ENCODE data around the gene BAIAP2. TPM values are rescaled to one million over a fixed set of nuclear protein-coding genes. Genes with fewer than 3 reads are reported as not detected.
"Not testable (repeated sequence)": the region's sequence is repeated elsewhere in the genome, so short reads cannot be mapped to it uniquely, and the experiment has no call there.

The BAIAP2 gene
- total and polyA plus RNA-seq, 12 donors = 9.5 to 25.8 (median 15.6) TPM

GRCh38 chr17:81076141-81076679 lies 41.3 kb downstream of the BAIAP2 start:
- Histone ChIP-seq H3K4me3 (no peak overlapping the region), H3K27ac (no peak overlapping the region), H3K27me3 (no peaks in the 10 kb centered on the region), H3K36me3 (peaks cover 0 to 8% (median 0%) of the 10 kb centered on the region in 9 donors), H3K4me1 (peaks cover 0 to 6% (median 0%) of the 10 kb centered on the region in 9 donors), H3K9me3 (no peaks in the 10 kb centered on the region)
- WGBS, 2 donors = 72 to 78% methylated on average over 14 of the region's 14 CpGs
- DNase-seq (no peak), ATAC-seq (no peak)
- TF ChIP-seq CTCF (IDR thresholded peaks at IDR 0.05) = no peak
- intact Hi-C loops (cut with DNase I) = no loop called here

GRCh38 chr17:81078026-81078913 lies 43.3 kb downstream of the BAIAP2 start:
- H3K4me3 ChIP-seq; H3K9me3 ChIP-seq; H3K27ac ChIP-seq; intact Hi-C loops (cut with DNase I); H3K27me3 ChIP-seq; DNase-seq; ATAC-seq; H3K36me3 ChIP-seq: not testable (repeated sequence)
- H3K4me1 ChIP-seq = peaks cover 9 to 27% (median 19%) of the 10 kb centered on the region in 9 donors
- 94 to 96% methylated on average over 45 of the region's 45 CpGs for WGBS, 2 donors

- ATAC-seq = no peak
- intact Hi-C loops (cut with DNase I) = loop anchor here in 1 of 10 donors (5.0 kb wide), 1 partner anchor 43 kb away; the partner anchor contains the start of gene BAIAP2
- Histone ChIP-seq H3K27ac (no peak overlapping the region), H3K4me3 (no peak overlapping the region), H3K9me3 (no peaks in the 10 kb centered on the region), H3K36me3 (peaks cover 0 to 11% (median 0%) of the 10 kb centered on the region in 9 donors), H3K4me1 (peaks cover 10 to 42% (median 33%) of the 10 kb centered on the region in 9 donors), H3K27me3 (no peaks in the 10 kb centered on the region)
- WGBS, 2 donors = 74 to 76% methylated on average over 19 of the region's 19 CpGs
- TF ChIP-seq CTCF (IDR thresholded peaks at IDR 0.05) = no peak
- no peak for DNase-seq
These were observed 45.1 kb downstream of the BAIAP2 start for GRCh38 chr17:81080019-81080418.

GRCh38 chr17:81081222-81082176 lies 46.5 kb downstream of the BAIAP2 start:
- 89 to 92% methylated on average over 33 of the region's 33 CpGs for WGBS, 2 donors
- DNase-seq (no peak), ATAC-seq (peak in 1 of 8 donors; percentile 4)
- Histone ChIP-seq H3K4me3 (no peak overlapping the region), H3K27ac (peak overlapping the region in 6 of 10 donors; percentile 67 to 87 (median 74)), H3K9me3 (no peaks in the 10 kb centered on the region), H3K36me3 (peaks cover 0 to 18% (median 0%) of the 10 kb centered on the region in 9 donors), H3K4me1 (peaks cover 10 to 43% (median 33%) of the 10 kb centered on the region in 9 donors), H3K27me3 (no peaks in the 10 kb centered on the region)
- intact Hi-C loops (cut with DNase I) = loop anchor here in 2 of 10 donors (1.0 to 5.0 kb wide), 2 partner anchors 44 to 45 kb away; partner anchors contain the start of gene BAIAP2 (in 1 of the 2)
- TF ChIP-seq CTCF (IDR thresholded peaks at IDR 0.05) = no peak

Measured in heart right ventricle (tissue), 16 donors.